GM12865 (cell line): ENCODE results near the gene TARS2.

ENCODE experiments used
- DNase-seq: peaks from one replicate; pipeline ENCODE4 v3.0.0; 2010; ENCODE audit warnings: low read depth
- H3K4me3 ChIP-seq: 2 replicates; pipeline ENCODE4 v1.5.1; 2011; ENCODE audit warnings: mild to moderate bottlenecking, low read depth, low read length, control low read depth
- TF ChIP-seq, protein P1 (sequence below): IDR thresholded peaks from 2 replicates; pipeline ENCODE4 v1.5.1; 2011; ENCODE audit warnings: low read length, control low read depth, low read depth, inconsistent platforms; ENCODE audit not compliant: insufficient read depth; ENCODE audit errors: missing control alignments

The TARS2 gene

DNA sequence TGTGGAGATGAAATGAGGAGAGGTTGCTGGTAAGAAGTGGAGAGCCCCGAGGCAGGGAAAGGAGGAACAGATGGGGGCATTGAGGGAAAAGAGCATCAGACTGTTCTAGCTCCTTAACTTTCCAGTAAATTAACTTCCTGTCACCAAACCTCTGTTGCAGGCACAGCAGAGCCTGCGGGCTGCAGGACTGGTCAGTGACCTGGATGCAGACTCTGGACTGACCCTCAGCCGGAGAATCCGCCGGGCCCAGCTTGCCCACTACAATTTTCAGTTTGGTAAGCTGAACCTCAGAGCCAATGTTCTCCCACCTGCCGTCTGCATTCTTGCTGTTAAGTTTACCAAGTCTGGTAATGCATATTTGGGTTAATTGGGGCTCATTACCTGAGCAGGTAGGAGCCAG, 18.2 kb downstream of the TARS2 start:
- DNase-seq, result no peak
- TF ChIP-seq, protein P1, sequence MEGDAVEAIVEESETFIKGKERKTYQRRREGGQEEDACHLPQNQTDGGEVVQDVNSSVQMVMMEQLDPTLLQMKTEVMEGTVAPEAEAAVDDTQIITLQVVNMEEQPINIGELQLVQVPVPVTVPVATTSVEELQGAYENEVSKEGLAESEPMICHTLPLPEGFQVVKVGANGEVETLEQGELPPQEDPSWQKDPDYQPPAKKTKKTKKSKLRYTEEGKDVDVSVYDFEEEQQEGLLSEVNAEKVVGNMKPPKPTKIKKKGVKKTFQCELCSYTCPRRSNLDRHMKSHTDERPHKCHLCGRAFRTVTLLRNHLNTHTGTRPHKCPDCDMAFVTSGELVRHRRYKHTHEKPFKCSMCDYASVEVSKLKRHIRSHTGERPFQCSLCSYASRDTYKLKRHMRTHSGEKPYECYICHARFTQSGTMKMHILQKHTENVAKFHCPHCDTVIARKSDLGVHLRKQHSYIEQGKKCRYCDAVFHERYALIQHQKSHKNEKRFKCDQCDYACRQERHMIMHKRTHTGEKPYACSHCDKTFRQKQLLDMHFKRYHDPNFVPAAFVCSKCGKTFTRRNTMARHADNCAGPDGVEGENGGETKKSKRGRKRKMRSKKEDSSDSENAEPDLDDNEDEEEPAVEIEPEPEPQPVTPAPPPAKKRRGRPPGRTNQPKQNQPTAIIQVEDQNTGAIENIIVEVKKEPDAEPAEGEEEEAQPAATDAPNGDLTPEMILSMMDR, result no peak
- no peak overlapping the region for H3K4me3 ChIP-seq

DNA sequence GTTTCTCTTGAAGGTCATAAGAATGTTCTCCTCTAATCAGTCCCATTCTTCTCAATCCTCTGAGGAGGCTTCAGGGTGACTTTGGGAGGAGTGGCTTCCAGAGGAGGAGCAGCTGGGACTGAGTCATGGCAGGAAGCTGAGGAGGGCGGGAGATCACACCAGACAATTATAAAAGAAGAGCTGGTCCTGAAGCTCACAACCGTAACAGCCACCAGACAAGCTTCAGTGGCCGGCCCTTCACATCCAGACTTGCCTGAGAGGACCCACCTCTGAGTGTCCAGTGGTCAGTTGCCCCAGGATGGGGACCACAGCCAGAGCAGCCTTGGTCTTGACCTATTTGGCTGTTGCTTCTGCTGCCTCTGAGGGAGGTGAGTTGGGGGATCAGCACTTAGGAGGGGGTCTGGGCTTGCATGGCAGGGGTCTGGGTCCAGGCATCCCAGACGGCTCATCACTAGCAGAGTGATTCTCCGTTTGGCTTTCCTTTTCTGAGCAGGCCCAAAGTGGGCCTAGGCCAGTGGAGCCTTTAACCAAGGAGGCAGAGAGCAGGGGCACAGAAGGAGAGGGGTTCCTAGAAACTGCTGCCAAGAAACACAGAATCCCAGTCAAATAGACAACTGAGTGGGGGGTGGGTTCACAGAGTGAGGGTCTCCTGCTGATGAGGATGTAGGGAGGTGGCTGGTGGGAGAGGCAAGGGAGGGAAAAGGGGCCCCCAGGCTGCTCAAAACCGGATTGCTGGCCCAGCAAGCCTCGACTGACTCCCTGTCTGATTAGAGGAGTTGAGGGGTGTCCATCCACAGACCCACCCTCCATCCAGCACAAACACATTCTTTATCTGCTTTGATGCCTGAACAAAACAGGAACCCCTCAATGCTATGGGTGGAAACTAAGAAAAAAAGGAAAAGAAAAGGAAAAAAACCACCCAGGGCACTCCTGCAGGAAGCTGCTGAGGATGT, 21.0 kb downstream of the TARS2 start, which contains the start of gene ECM1:
TSS of gene ECM1 (plus strand) at position 198 of the 953 bp plus-strand sequence. CDS start at position 299, 101 bp downstream.
- DNase-seq, result no peak
- no peak within 1 kb of the TSS for H3K4me3 ChIP-seq
- TF ChIP-seq, protein P1, result no peak

DNA sequence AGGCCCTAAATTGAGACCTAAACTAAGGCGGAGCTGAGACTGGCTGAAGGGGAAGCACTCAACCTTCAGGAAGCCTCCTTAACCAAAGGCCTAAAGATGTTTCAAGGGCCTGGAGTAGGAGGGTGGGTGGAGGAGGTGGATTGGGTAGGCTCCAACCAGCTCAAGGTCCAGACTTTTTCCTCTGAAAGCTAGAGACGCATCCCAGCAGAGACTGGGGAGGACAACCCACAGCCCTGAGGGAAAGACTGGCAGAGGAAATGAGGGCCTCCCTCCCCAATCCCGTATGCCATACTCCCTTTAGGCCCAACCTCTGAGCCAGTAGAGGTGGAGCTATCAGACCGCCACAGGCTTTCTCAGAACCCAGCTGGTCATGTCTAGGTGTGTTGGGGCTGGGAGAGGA, 21.8 kb downstream of the TARS2 start:
- TF ChIP-seq, protein P1, result no peak
- no peak for DNase-seq
- H3K4me3 ChIP-seq, result no peak overlapping the region

DNA sequence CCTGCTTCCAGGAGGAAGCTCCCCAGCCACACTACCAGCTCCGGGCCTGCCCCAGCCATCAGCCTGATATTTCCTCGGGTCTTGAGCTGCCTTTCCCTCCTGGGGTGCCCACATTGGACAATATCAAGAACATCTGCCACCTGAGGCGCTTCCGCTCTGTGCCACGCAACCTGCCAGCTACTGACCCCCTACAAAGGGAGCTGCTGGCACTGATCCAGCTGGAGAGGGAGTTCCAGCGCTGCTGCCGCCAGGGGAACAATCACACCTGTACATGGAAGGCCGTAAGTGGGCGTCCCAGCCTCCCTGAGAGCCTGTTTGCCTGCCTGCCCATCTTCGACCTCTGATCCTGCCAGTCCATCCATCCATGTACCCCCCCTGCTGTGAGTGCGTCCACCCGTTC, 24.3 kb downstream of the TARS2 start:
- DNase-seq, result no peak
- TF ChIP-seq, protein P1, result no peak
- H3K4me3 ChIP-seq, result no peak overlapping the region

DNA sequence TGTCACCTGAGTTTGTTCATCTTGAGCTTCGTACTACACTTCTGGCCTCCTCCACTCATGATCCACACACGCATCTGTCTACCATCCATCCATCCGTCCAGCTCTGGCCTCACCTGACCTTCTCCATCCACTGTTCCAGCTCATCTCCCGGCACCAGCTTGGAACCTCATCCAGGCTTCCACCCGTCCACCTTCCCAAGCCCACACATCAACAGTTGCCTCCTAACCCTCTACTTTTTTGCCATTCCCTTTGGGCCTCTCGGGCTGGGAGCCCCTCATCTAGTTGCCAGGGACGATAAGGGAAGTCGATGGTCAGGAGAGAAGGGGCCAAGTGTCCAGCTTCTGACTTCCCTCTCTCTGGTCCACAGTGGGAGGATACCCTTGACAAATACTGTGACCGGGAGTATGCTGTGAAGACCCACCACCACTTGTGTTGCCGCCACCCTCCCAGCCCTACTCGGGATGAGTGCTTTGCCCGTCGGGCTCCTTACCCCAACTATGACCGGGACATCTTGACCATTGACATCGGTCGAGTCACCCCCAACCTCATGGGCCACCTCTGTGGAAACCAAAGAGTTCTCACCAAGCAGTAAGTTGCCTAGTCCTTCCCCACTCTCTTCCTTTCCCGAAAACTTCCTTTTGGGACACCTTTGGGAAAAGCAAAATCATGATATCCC, 24.9 kb downstream of the TARS2 start:
- TF ChIP-seq, protein P1, result no peak
- no peak overlapping the region for H3K4me3 ChIP-seq

DNA sequence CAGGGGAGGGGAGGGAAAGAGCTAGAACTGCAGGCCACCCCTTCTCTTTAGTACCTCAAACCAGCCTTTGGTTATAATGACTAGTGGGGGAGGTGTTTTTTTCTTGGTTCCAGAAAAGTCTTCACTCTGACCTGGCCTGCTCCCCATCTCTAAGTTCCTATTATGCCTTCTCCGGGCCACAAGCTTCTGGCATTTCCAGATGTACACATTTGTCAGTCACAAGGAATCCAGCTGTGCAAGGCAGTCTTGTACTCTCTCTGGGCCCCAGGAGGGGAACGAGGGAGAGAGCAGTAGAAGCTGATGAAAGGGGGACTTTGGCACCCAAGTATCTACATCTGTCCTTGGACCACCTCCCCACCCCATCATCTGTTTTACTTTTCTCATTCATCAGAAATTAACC, 25.6 kb downstream of the TARS2 start:
- TF ChIP-seq, protein P1, result no peak
- no peak overlapping the region for H3K4me3 ChIP-seq
- no peak for DNase-seq

More for the DNA sequence above, 24.9 kb downstream of the TARS2 start:
- DNase-seq, result no peak
